Stimulated activated CD8-positive, alpha-beta memory T cell treated with anti-CD3 and anti-CD28 coated beads, Interleukin-7, amount 100 ng/mL, for 24 hours (primary cell): ENCODE results near the gene OR52E1.

Experiments
- DNase-seq: peaks from one replicate; pipeline ENCODE4 v3.0.0-alpha.2; 2020; ENCODE audit warnings: low read depth

Gene OR52E1

GRCh38 chr11:5117588-5117987 is 48.2 kb downstream of the OR52E1 start:
- no peak for DNase-seq

- no peak for DNase-seq
These were observed 49.5 kb downstream of the OR52E1 start for GRCh38 chr11:5118893-5119292.
